Activated T-cell treated with anti-CD3 and anti-CD28 coated beads, Interleukin-2, amount 50 U/mL, for 72 hours (primary cell): ENCODE measurements around the gene ZDHHC6. TPM values are rescaled to one million over a fixed set of nuclear protein-coding genes. Genes with fewer than 3 reads are reported as not detected.
A peak's percentile ranks its signal among the peaks of the same experiment; 100 is the strongest.
"Not testable (repeated sequence)": the region's sequence is repeated elsewhere in the genome, so short reads cannot be mapped to it uniquely, and the experiment has no call there.

Source experiments
- ATAC-seq, 2 donors: fragments of 150-1000 bp; cut with Tn5 transposase; replicated peaks in 1 of 2; 2 replicates each; pipeline ENCODE4 v1.10.0; 2021; ENCODE audit warnings: moderate library complexity in 2 of 2, mild to moderate bottlenecking in 1 of 2
- DNase-seq, 2 donors: peaks; one replicate each; pipeline ENCODE4 v3.0.0; 2021 to 2022; ENCODE audit warnings: mixed read lengths in 1 of 2
- H3K27ac Mint-ChIP-seq: one replicate; pipeline ENCODE4 v1.8.0; 2022; ENCODE audit warnings: mild to moderate bottlenecking, moderate library complexity, mixed read lengths
- H3K27me3 Mint-ChIP-seq: one replicate; pipeline ENCODE4 v1.8.0; 2022; ENCODE audit warnings: low read depth, mixed read lengths
- H3K36me3 Mint-ChIP-seq, 2 donors: one replicate each; pipeline ENCODE4 v1.8.0; 2022; ENCODE audit warnings: mixed read lengths in 2 of 2, mild to moderate bottlenecking in 1 of 2; ENCODE audit not compliant: insufficient read depth in 2 of 2
- H3K4me1 Mint-ChIP-seq: one replicate; pipeline ENCODE4 v1.8.0; 2022; ENCODE audit warnings: low read depth, mixed read lengths
- H3K4me3 Mint-ChIP-seq, 2 donors: one replicate each; pipeline ENCODE4 v1.8.0; 2022; ENCODE audit warnings: mild to moderate bottlenecking in 2 of 2, mixed read lengths in 2 of 2, moderate library complexity in 2 of 2
- H3K9me3 Mint-ChIP-seq, 2 donors: one replicate each; pipeline ENCODE4 v1.8.0; 2022; ENCODE audit warnings: mixed read lengths in 2 of 2
- total RNA-seq, 2 donors: library from RNA; stranded (reverse); gene quantifications; one replicate each; pipeline ENCODE4 v1.2.3, GENCODE V29; 2022

Gene ZDHHC6
- total RNA-seq, 2 donors from 2014 or later: 61.1 to 78.7 TPM

DNA sequence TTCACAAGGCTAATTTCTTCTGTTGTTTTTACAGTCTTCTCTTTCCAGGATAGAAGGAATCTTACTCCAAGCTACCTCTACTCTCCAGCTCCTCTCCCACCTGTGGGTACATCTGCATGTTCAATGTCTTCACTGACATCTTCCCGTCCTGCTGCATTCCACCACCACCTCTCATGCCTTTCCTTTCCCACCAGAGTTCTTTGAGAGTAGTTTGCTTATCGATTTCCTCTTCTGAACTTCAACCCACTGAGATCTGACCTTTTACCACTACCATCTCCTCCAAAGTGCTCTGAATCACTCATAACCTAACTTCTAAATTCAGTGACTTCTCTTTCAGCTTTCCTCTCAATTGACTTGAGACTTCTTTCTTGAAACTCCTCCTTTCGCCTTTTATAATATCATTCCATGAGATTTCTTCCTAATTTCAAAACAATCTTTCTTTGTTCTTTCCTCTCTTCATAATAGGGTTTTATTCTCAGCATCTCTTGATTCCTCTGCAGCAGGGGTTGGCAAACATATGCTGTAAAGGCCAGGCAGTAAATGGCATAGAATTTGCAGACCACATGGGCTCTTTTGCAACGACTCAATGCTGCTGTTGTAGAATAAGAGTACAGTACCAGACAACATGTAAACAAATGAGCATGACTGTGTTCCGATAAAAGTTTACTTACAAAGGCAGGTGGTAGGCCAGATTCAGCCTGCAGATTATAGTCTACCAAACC, 50.7 kb downstream of the ZDHHC6 start:
- H3K9me3 Mint-ChIP-seq: no peaks in the 10 kb centered on the region
- H3K4me3 Mint-ChIP-seq: no peak overlapping the region
- H3K27ac Mint-ChIP-seq: no peak overlapping the region
- no peak for DNase-seq
- ATAC-seq: no peak
- H3K4me1 Mint-ChIP-seq: peaks cover 9% of the 10 kb centered on the region
- H3K36me3 Mint-ChIP-seq: peaks cover 4% of the 10 kb centered on the region in 2 donors
- no peaks in the 10 kb centered on the region for H3K27me3 Mint-ChIP-seq

DNA sequence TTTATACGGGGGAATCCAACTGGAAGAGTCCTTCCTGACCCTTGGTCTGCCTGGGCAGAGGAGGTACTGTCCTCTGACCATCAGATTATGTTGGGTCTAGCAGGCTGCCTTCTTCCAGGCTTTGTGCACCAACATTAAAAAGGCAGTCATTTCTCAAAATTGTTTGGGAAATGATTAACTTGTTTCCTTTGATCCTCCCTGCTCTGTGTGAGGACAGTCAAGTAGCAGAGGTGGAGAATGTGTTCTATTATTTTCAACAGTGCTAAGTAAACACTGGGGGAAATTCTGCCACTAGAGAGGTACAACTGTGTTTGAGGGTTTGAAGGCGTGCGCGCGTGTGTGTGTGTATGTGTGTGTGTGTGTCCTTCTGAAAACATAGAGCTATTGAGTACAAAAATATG, 52.2 kb downstream of the ZDHHC6 start:
- ATAC-seq: no peak
- Mint-ChIP-seq H3K27me3 (no peaks in the 10 kb centered on the region), H3K36me3 (peaks cover 2 to 9% of the 10 kb centered on the region in 2 donors), H3K4me3 (no peak overlapping the region), H3K9me3 (no peaks in the 10 kb centered on the region), H3K4me1 (peaks cover 23% of the 10 kb centered on the region), H3K27ac (no peak overlapping the region)
- no peak for DNase-seq

DNA sequence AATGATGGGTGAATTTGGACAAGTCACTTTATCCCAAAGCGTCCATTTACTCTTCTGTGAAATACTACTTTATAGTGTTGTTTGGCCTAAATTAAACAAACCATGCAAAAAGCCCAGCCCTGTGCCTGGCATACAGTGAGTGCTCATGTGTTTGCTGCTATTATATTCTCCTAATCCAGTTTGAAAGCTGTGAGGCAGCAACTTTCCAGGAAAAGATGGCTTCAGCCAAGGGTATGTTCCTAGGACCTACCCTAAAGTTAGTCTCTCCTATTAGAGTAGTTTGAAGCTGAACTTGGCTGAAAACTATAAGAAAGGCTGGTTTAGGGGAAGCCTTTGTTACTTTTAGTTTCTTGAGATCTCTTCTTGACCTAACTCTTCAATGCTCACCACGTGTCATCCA, 52.9 kb downstream of the ZDHHC6 start:
- H3K36me3 Mint-ChIP-seq: peaks cover 1 to 9% of the 10 kb centered on the region in 2 donors
- no peaks in the 10 kb centered on the region for H3K9me3 Mint-ChIP-seq
- H3K4me3 Mint-ChIP-seq: no peak overlapping the region
- peaks cover 30% of the 10 kb centered on the region for H3K4me1 Mint-ChIP-seq
- ATAC-seq: no peak
- DNase-seq: no peak
- H3K27me3 Mint-ChIP-seq: no peaks in the 10 kb centered on the region
- peak overlapping the region; percentile 3 for H3K27ac Mint-ChIP-seq

DNA sequence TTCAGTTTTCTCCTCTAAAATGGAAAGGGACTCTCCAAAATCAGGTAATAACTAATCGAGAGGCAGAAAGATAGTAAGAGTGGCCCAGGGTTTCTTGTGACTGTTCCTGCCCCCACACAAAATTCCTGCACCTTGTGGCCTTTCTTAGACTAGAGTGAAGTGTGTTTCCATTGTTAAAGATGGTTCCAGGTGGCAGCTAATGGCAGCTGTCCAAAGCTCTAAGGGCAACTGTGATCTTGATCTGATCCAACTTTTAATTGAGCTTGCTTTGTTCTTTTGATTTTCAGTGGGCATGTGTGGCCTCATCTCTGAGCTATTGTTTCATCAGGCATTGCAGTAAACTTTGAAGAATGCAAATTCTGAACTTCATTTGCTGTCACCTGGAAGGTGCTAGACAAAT, 53.4 kb downstream of the ZDHHC6 start:
- no peak overlapping the region for H3K4me3 Mint-ChIP-seq

DNA sequence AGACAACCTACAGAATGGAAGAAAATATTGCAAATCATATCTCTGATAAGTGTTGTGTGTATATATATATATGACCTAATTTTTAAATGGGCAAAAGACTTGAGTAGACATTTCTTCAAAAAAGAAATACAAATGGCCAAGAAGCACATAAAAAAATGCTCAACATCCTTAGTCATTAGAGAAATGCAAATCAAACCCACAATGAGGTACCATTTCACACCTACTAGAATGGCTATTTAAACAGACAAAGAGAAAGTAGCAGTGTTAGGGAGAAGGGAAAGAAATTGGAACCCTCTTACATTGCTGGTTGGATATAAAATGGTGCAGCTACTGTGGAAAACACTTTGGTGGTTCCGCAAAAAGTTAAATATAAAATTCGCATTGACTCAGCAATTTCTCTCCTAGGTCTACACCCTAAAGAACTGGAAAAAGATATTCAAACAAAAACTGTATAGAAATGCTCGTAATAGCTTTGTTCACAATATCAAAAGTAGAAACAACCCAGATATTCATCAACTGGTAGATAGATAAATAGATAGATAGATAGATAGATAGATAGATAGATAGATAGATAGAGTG, 56.5 kb downstream of the ZDHHC6 start:
- ATAC-seq: no peak
- peaks cover 3 to 12% of the 10 kb centered on the region in 2 donors for H3K36me3 Mint-ChIP-seq
- H3K27ac Mint-ChIP-seq: peak overlapping the region; percentile 95

More for the DNA sequence above, 53.4 kb downstream of the ZDHHC6 start:
- DNase-seq: no peak
- H3K9me3 Mint-ChIP-seq: no peaks in the 10 kb centered on the region
- H3K36me3 Mint-ChIP-seq: peaks cover 3 to 12% of the 10 kb centered on the region in 2 donors
- H3K4me1 Mint-ChIP-seq: peaks cover 35% of the 10 kb centered on the region
- no peak for ATAC-seq
- no peaks in the 10 kb centered on the region for H3K27me3 Mint-ChIP-seq
- H3K27ac Mint-ChIP-seq: peak overlapping the region; percentile 44

DNA sequence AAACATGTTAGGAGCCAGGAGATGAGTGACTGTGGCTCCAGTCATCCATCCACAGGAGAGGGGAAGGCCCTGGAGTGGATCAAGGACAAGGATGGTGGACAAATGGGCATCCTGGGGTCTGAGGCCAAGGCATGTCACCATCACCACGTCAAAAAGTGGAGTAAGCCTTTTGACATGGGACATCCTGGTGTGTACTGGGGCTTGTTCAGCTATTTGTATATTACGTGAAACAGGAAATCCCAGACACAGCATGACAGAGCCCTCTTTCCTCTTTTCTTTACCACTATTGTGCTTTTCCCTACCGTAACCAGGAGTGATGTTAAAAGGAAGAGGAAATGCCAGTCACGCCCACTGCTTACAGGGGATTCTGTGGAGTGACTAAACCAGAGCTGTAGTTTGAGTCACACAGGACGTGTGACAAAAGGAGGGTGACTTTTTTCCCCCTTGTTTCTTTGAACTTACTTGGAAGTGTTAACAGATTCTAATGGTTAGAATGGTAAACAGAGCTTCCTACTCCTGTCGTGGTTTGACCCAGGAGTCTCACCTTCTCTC, 57.4 kb downstream of the ZDHHC6 start:
- ATAC-seq (peak; percentile 93 to 95), DNase-seq (peak; percentile 72 to 77)
- H3K27ac Mint-ChIP-seq: peak overlapping the region; percentile 43
- peaks cover 72% of the 10 kb centered on the region for H3K4me1 Mint-ChIP-seq
- no peaks in the 10 kb centered on the region for H3K9me3 Mint-ChIP-seq
- peak overlapping the region; percentile 63 to 77 for H3K4me3 Mint-ChIP-seq
- peaks cover 3 to 15% of the 10 kb centered on the region in 2 donors for H3K36me3 Mint-ChIP-seq
- no peaks in the 10 kb centered on the region for H3K27me3 Mint-ChIP-seq

More for the DNA sequence above, 56.5 kb downstream of the ZDHHC6 start:
- DNase-seq: no peak
- no peaks in the 10 kb centered on the region for H3K27me3 Mint-ChIP-seq
- H3K9me3 Mint-ChIP-seq: no peaks in the 10 kb centered on the region
- peaks cover 64% of the 10 kb centered on the region for H3K4me1 Mint-ChIP-seq
- peak overlapping the region; percentile 21 to 79 for H3K4me3 Mint-ChIP-seq

DNA sequence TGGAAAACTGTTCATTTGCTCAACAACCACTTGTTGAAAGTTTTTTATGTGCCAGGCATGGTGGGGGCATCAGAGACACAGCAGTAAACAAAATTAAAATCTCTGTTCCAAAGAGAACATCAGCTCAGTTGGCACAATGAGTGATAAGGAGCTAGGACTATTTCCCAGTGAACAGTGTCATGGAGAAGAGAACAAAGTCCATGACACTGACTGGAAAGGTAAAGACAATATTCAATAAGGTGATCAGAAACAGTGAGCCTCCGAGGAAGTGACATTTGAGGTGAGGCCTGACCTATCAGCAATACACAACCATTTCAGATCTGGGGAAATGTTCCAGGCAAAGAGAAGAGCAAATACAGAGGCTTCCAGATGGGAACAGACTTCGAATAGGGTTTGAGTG, 58.2 kb downstream of the ZDHHC6 start:
- H3K27ac Mint-ChIP-seq: peak overlapping the region; percentile 43
- no peak for ATAC-seq
- H3K9me3 Mint-ChIP-seq: no peaks in the 10 kb centered on the region

DNA sequence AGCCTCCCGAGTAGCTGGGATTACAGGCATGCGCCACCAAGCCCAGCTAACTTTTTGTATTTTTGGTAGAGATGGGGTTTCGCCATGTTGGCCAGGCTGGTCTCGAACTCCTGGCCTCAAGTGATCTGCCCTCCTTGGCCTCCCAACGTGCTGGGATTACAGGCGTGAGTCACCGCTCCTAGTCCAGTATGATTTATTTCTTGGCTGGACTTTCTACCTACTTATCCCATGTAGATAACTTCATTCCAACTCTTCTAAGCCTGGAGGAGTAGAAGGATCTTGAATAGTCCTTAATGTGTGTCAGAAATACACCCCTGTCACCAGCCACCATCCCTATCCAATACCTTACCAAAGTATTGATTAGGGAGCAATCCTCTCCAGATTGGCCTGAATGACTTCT, 58.7 kb downstream of the ZDHHC6 start:
- H3K36me3 Mint-ChIP-seq: peaks cover 6 to 12% of the 10 kb centered on the region in 2 donors
- H3K4me1 Mint-ChIP-seq: peaks cover 84% of the 10 kb centered on the region
- not testable (repeated sequence) for H3K27me3 Mint-ChIP-seq, H3K4me3 Mint-ChIP-seq, DNase-seq, ATAC-seq, H3K9me3 Mint-ChIP-seq
- peak overlapping the region; percentile 43 for H3K27ac Mint-ChIP-seq

More for the DNA sequence above, 58.2 kb downstream of the ZDHHC6 start:
- Mint-ChIP-seq H3K27me3 (no peaks in the 10 kb centered on the region), H3K36me3 (peaks cover 6 to 12% of the 10 kb centered on the region in 2 donors), H3K4me1 (peaks cover 80% of the 10 kb centered on the region), H3K4me3 (peak overlapping the region in 1 of 2 donors; percentile 46)
- no peak for DNase-seq

DNA sequence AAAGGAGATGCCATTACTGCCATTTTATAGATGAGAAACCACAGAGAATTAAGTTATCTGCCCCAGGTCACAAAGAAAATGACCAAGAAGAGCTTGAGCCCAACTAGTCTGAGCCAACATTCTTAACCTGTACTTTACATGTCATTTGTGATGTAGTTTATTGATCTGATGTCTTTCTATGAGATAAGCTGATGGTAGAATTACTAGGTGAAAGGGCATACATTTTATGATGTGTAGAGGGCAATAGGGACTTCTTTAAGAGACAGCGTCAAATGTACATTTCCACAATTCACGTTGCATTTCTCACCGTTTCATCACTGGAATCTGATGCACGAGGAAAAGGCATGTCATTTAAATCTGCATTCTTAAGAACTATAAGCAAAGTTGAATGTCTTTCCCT, 61.5 kb downstream of the ZDHHC6 start:
- Mint-ChIP-seq H3K9me3 (no peaks in the 10 kb centered on the region), H3K27me3 (no peaks in the 10 kb centered on the region), H3K36me3 (peaks cover 11 to 12% of the 10 kb centered on the region in 2 donors), H3K4me3 (no peak overlapping the region), H3K27ac (no peak overlapping the region), H3K4me1 (peaks cover 92% of the 10 kb centered on the region)
- ATAC-seq: no peak
- DNase-seq: no peak

DNA sequence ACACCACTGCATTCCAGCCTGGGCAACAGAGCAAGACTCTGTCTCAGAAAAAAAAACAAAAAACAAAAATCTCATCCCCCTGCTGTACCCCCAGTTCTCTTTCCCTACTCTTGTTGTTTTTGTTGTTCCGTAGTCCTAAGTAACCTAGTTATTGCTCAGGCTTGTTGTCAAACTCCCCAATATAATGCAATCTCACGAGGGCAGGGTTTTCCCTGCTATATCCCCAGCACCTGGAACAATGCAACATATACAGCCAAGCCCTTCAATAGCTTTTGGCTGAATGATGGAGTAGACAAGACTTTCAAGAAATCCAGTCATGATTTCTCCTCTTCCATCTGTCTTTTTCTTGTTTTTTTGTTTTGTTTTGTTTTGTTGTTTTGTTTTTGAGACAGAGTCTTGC, 62.6 kb downstream of the ZDHHC6 start:
- Mint-ChIP-seq H3K4me3 (peak overlapping the region in 1 of 2 donors; percentile 37), H3K27me3 (no peaks in the 10 kb centered on the region), H3K9me3 (no peaks in the 10 kb centered on the region), H3K27ac (peak overlapping the region; percentile 33), H3K36me3 (peaks cover 9 to 10% of the 10 kb centered on the region in 2 donors), H3K4me1 (peaks cover 92% of the 10 kb centered on the region)
- ATAC-seq (no peak), DNase-seq (no peak)

DNA sequence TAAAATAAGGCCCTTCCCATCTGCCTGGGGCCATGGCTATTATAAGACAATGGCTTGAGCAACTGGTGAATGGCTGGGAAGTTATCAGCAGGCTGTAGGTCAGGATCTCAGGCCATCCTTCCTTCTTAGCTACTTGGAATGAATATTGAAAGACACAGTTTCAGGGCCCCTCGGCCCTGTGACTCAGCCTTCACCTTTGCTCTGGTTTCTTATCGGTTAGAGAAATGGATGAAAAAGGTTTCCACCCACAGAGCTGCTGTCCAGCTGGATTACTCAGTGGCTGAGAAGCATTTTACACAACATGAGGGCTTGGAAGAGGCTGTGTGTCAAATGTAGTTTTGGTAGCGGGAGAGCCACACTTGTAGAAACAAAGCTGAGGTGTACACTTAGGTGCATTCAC, 63.4 kb downstream of the ZDHHC6 start:
- ATAC-seq (peak; percentile 81 to 82), DNase-seq (peak; percentile 21 to 38)
- peaks cover 7% of the 10 kb centered on the region in 2 donors for H3K36me3 Mint-ChIP-seq
- no peaks in the 10 kb centered on the region for H3K9me3 Mint-ChIP-seq
- peak overlapping the region; percentile 1 to 31 for H3K4me3 Mint-ChIP-seq
- peaks cover 92% of the 10 kb centered on the region for H3K4me1 Mint-ChIP-seq
- H3K27me3 Mint-ChIP-seq: no peaks in the 10 kb centered on the region
- H3K27ac Mint-ChIP-seq: peak overlapping the region; percentile 13

DNA sequence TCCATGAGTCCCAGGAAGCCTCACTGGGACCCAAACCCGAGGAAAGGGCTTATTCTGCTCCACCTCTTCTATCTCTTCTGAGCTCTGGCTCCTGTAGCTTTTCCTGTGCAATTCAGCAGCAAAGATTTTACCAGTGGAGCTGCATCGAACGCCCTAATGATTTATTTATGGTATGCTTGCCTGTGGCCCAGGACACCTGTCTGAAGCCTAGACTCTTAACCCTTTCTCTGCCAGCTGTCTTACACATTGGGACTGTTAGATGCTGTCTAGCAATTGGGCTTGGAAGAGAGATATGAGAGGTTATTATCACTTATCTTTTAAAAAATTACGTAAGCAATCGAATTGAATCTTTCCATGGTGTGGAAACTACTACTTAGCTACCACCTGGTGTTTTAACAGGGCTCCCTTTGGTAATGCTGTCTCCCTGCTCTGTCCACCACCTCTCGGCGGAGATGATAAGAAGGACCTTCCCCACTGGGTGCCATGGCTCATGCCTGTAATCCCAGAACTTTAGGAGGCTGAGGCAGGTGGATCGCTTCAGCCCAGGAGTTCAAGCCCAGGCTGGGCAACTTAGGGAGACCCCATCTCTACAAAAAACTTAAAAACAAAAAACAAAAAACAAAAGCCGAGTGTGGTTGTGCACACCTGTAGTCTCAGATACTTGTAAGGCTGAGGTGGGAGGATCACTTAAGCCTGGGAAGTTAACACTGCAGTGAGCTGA, 64.0 kb downstream of the ZDHHC6 start:
- DNase-seq (no peak), ATAC-seq (no peak)
- Mint-ChIP-seq H3K4me3 (no peak overlapping the region), H3K27ac (no peak overlapping the region), H3K27me3 (no peaks in the 10 kb centered on the region), H3K36me3 (peaks cover 8 to 9% of the 10 kb centered on the region in 2 donors), H3K9me3 (no peaks in the 10 kb centered on the region), H3K4me1 (peaks cover 91% of the 10 kb centered on the region)
